ENCODE results near the gene RNF149.

DNA sequence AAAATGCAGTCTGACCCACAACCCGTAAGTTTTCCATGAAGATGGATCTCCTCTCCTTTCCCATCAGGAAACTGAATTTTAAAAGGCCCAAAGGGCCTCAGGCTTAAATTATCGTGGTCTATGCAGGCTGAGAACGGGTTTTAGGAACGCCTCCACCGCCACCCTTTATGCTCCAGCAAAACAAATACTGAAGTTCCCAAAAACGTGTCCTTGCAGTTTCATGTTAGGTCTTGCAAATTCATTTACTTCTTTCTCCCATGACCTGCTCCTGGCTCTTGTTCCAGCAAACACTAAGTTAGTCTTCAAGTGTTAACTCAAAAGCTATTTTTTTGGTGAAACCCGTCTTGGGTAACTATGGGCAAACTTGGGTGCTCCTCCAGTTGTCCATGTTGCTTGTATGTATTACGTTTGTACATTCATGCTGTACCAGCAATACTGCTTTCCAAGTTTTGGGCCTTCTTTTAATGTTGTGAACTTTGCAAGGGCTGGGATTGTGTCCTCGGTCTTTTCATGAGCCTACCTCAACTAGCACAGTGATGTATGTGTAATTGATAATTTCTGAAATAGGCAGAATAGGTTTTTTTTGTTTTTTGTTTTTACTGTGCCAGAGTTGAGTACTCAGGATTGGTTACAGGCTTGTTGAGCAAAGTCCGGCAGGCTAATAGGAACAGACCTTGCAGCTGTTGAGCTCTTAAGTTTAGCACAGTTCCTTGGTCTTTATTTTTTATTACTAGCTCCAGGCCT is 1.8 kb upstream of the RNF149 start:
- TF ChIP-seq POLR2A (IDR thresholded peaks at IDR 0.05) = no peak
- TF ChIP-seq, protein P1, sequence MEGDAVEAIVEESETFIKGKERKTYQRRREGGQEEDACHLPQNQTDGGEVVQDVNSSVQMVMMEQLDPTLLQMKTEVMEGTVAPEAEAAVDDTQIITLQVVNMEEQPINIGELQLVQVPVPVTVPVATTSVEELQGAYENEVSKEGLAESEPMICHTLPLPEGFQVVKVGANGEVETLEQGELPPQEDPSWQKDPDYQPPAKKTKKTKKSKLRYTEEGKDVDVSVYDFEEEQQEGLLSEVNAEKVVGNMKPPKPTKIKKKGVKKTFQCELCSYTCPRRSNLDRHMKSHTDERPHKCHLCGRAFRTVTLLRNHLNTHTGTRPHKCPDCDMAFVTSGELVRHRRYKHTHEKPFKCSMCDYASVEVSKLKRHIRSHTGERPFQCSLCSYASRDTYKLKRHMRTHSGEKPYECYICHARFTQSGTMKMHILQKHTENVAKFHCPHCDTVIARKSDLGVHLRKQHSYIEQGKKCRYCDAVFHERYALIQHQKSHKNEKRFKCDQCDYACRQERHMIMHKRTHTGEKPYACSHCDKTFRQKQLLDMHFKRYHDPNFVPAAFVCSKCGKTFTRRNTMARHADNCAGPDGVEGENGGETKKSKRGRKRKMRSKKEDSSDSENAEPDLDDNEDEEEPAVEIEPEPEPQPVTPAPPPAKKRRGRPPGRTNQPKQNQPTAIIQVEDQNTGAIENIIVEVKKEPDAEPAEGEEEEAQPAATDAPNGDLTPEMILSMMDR (IDR thresholded peaks at IDR 0.05) = no peak
- no peak for TF ChIP-seq POLR2AphosphoS5 (IDR thresholded peaks at IDR 0.05)
